GM12878 (cell line): ENCODE measurements around the gene UNK. TPM values are rescaled to one million over a fixed set of nuclear protein-coding genes. Genes with fewer than 3 reads are reported as not detected.

Experiments
- BACH1 ChIP-seq: fragments of 450-650 bp; IDR thresholded peaks from 2 replicates; pipeline ENCODE4 v1.6.1; 2017; ENCODE audit warnings: mild to moderate bottlenecking, borderline replicate concordance
- CBFB ChIP-seq: IDR thresholded peaks from 2 replicates; pipeline ENCODE4 v1.6.1; 2016; ENCODE audit warnings: antibody characterized with exemption, low read depth
- EP300 ChIP-seq, 2 experiments: fragments of 150-350 bp in 1 of 2; IDR thresholded peaks; 2 replicates each; pipeline ENCODE4 v1.6.1; 2011 to 2012; ENCODE audit warnings: low read depth in 2 of 2, low read length in 2 of 2, borderline replicate concordance in 1 of 2, improper control_type of control experiment in 1 of 2, inconsistent platforms in 1 of 2; ENCODE audit not compliant: control insufficient read depth in 1 of 2
- FOXM1 ChIP-seq: IDR thresholded peaks from 2 replicates; pipeline ENCODE4 v1.6.1; 2012; ENCODE audit warnings: low read depth, mild to moderate bottlenecking, inconsistent platforms, low read length, moderate library complexity
- HDAC2 ChIP-seq: fragments of 200-600 bp; sonication (generic); IDR thresholded peaks from 2 replicates; pipeline ENCODE4 v1.6.1; 2017
- HDGF ChIP-seq: fragments of 450-650 bp; IDR thresholded peaks from 2 replicates; pipeline ENCODE4 v1.6.1; 2016; ENCODE audit warnings: antibody characterized with exemption
- JUND ChIP-seq: IDR thresholded peaks from 2 replicates; pipeline ENCODE4 v1.6.1; 2012; ENCODE audit warnings: low read depth, mild to moderate bottlenecking, low read length, improper control_type of control experiment, moderate library complexity
- MLLT1 ChIP-seq: fragments of 450-650 bp; IDR thresholded peaks from 2 replicates; pipeline ENCODE4 v1.6.1; 2016; ENCODE audit warnings: mild to moderate bottlenecking
- MYC ChIP-seq: IDR thresholded peaks from 2 replicates; pipeline ENCODE4 v1.6.1; 2011; ENCODE audit warnings: mild to moderate bottlenecking, low read length, moderate library complexity, inconsistent platforms; ENCODE audit not compliant: insufficient read depth, insufficient replicate concordance, insufficient read length, severe bottlenecking
- NFYA ChIP-seq: IDR thresholded peaks from 2 replicates; pipeline ENCODE4 v1.6.1; 2011; ENCODE audit warnings: low read depth, mild to moderate bottlenecking, low read length, improper control_type of control experiment, borderline replicate concordance
- NFYB ChIP-seq: IDR thresholded peaks from 2 replicates; pipeline ENCODE4 v1.6.1; 2011; ENCODE audit warnings: low read depth, mild to moderate bottlenecking, low read length, improper control_type of control experiment, moderate library complexity; ENCODE audit not compliant: insufficient read depth
- PBX3 ChIP-seq: IDR thresholded peaks from 2 replicates; pipeline ENCODE4 v1.6.1; 2011; ENCODE audit warnings: mild to moderate bottlenecking, low read depth, low read length, moderate library complexity; ENCODE audit not compliant: insufficient replicate concordance
- PKNOX1 ChIP-seq: fragments of 450-650 bp; IDR thresholded peaks from 2 replicates; pipeline ENCODE4 v1.6.1; 2016; ENCODE audit warnings: mild to moderate bottlenecking
- PML ChIP-seq: IDR thresholded peaks from 2 replicates; pipeline ENCODE4 v1.6.1; 2012; ENCODE audit warnings: low read length, inconsistent platforms
- POLR2AphosphoS5 ChIP-seq: IDR thresholded peaks from 2 replicates; pipeline ENCODE4 v1.6.1; 2011; ENCODE audit warnings: mild to moderate bottlenecking, low read length, inconsistent platforms
- RUNX3 ChIP-seq: IDR thresholded peaks from 2 replicates; pipeline ENCODE4 v1.6.1; 2012; ENCODE audit warnings: low read length, inconsistent platforms
- SKIL ChIP-seq: fragments of 450-650 bp; IDR thresholded peaks from 2 replicates; pipeline ENCODE4 v1.6.1; 2017; ENCODE audit warnings: mild to moderate bottlenecking, low read depth, inconsistent platforms; ENCODE audit not compliant: poor library complexity, severe bottlenecking
- SMAD5 ChIP-seq: IDR thresholded peaks from 2 replicates; pipeline ENCODE4 v1.6.1; 2016; ENCODE audit warnings: antibody characterized with exemption, low read depth
- SMARCA5 ChIP-seq: fragments of 450-650 bp; IDR thresholded peaks from 2 replicates; pipeline ENCODE4 v1.6.1; 2017; ENCODE audit warnings: mild to moderate bottlenecking
- STAT1 ChIP-seq: fragments of 450-650 bp; conservative IDR thresholded peaks from 2 replicates; pipeline ENCODE4 v1.6.1; 2014; ENCODE audit warnings: antibody characterized with exemption, mild to moderate bottlenecking
- SUPT20H ChIP-seq: IDR thresholded peaks from 2 replicates; pipeline ENCODE4 v1.6.1; 2011; ENCODE audit warnings: low read depth, mild to moderate bottlenecking, low read length, moderate library complexity, borderline replicate concordance; ENCODE audit not compliant: control insufficient read depth
- TBL1XR1 ChIP-seq: IDR thresholded peaks from 2 replicates; pipeline ENCODE4 v1.6.1; 2012; ENCODE audit warnings: low read depth, low read length, improper control_type of control experiment
- USF1 ChIP-seq: IDR thresholded peaks from 2 replicates; pipeline ENCODE4 v1.6.1; 2011; ENCODE audit warnings: borderline replicate concordance, low read depth, mild to moderate bottlenecking, moderate library complexity, mixed read lengths, low read length; ENCODE audit not compliant: insufficient read depth; ENCODE audit errors: extremely low read length
- YY1 ChIP-seq: IDR thresholded peaks from 2 replicates; pipeline ENCODE4 v1.6.1; 2011; ENCODE audit warnings: low read depth, mild to moderate bottlenecking, low read length
- ZNF24 ChIP-seq: fragments of 450-650 bp; IDR thresholded peaks from 2 replicates; pipeline ENCODE4 v1.6.1; 2017; ENCODE audit warnings: antibody characterized with exemption, mild to moderate bottlenecking
- ZNF384 ChIP-seq: IDR thresholded peaks from 2 replicates; pipeline ENCODE4 v1.6.1; 2012; ENCODE audit warnings: low read depth, mild to moderate bottlenecking, low read length, improper control_type of control experiment, borderline replicate concordance
- polyA plus RNA-seq, 11 experiments: library from polyadenylated mRNA; depleted of rRNA in 4 of 11; unstranded in 6 of 11; stranded (reverse) in 5 of 11; fragments of >200 nt; fragmentation: Nextera tagmentation in 4 of 11; fragmentation: Illumina TruSeq in 1 of 11; extraction: Ambion mirVana in 4 of 11; extraction: Trizol in 1 of 11; gene quantifications; 1 replicate in 1 of 11; 2 replicates in 10 of 11; pipeline versions ENCODE4 v1.2.1 to v1.2.3, GENCODE V29; 2011 to 2016; ENCODE audit warnings: inconsistent platforms in 2 of 11, missing spikeins in 2 of 11, low read depth in 1 of 11
- total RNA-seq, 4 experiments: library from RNA; depleted of rRNA in 3 of 4; stranded (reverse); fragments of >200 nt in 3 of 4; fragmentation: Illumina TruSeq in 1 of 4; extraction: Trizol in 1 of 4; gene quantifications; 2 replicates each; pipeline versions ENCODE4 v1.2.1 to v1.2.3, GENCODE V29; 2013 to 2021

The UNK gene
- total and polyA plus RNA-seq, 10 of the 15 experiments (the other 5 are each of a cell fraction or from before 2014, with no cell fraction given) = 8.9 to 34.5 (median 27.3) TPM

GRCh38 chr17:75778861-75779249 lies 5.8 kb upstream of the UNK start (continued):
- no peak for TF ChIP-seq MYC
- TF ChIP-seq EP300 (IDR thresholded peaks at IDR 0.05; ENCODE audit: borderline replicate concordance in 1 of 2, control insufficient read depth in 1 of 2, low read depth in 2 of 2, low read length in 2 of 2) = no peak
- TF ChIP-seq SMARCA5 = peak; percentile 65; the same call in 1 of the 2 replicates
- no peak for TF ChIP-seq NFYA
- TF ChIP-seq TBL1XR1 = no peak
- no peak for TF ChIP-seq USF1
- no peak for TF ChIP-seq NFYB
- peak; percentile 44; the same call in 1 of the 2 replicates for TF ChIP-seq BACH1
- TF ChIP-seq FOXM1 = peak; percentile 95
- TF ChIP-seq POLR2AphosphoS5 = no peak
- peak; percentile 65; the same call in 1 of the 2 replicates for TF ChIP-seq YY1
- TF ChIP-seq HDGF = 0 out of 2 replicates have a peak, but pooled peaks have one; percentile 21
- no peak for TF ChIP-seq PBX3
- peak; percentile 73; the same call in 1 of the 2 replicates for TF ChIP-seq MLLT1
- peak; percentile 65; the same call in 1 of the 2 replicates for TF ChIP-seq CBFB
- TF ChIP-seq ZNF24 = no peak
- peak; percentile 58; the same call in 1 of the 2 replicates for TF ChIP-seq SMAD5
- TF ChIP-seq PML = no peak
- TF ChIP-seq JUND = no peak
- no peak for TF ChIP-seq SKIL
- TF ChIP-seq STAT1 = no peak
- TF ChIP-seq ZNF384 = no peak
- no peak for TF ChIP-seq SUPT20H
- no peak for TF ChIP-seq PKNOX1
- no peak for TF ChIP-seq HDAC2
- TF ChIP-seq RUNX3 = peak; percentile 81
